HEK293T (cell line): ENCODE measurements around the gene PHF20.

Source experiments
- BHLHE40 ChIP-seq: fragments of 450-650 bp; IDR thresholded peaks from 2 replicates; pipeline ENCODE4 v1.6.1; 2016; ENCODE audit warnings: mild to moderate bottlenecking, moderate library complexity, borderline replicate concordance
- FOXA1 ChIP-seq: fragments of 450-650 bp; IDR thresholded peaks from 2 replicates; pipeline ENCODE4 v1.6.1; 2016; ENCODE audit warnings: mild to moderate bottlenecking
- FOXK2 ChIP-seq: fragments of 450-650 bp; IDR thresholded peaks from 2 replicates; pipeline ENCODE4 v1.6.1; 2016; ENCODE audit warnings: mild to moderate bottlenecking
- FOXM1 ChIP-seq: fragments of 450-650 bp; IDR thresholded peaks from 2 replicates; pipeline ENCODE4 v1.6.1; 2017; ENCODE audit warnings: mild to moderate bottlenecking, borderline replicate concordance
- SP1 ChIP-seq: fragments of 450-650 bp; IDR thresholded peaks from 2 replicates; pipeline ENCODE4 v1.6.1; 2017
- SUZ12 ChIP-seq: fragments of 450-650 bp; IDR thresholded peaks from 2 replicates; pipeline ENCODE4 v1.6.1; 2016; ENCODE audit warnings: mild to moderate bottlenecking
- TARDBP ChIP-seq: fragments of 450-650 bp; IDR thresholded peaks from 2 replicates; pipeline ENCODE4 v1.6.1; 2016

DNA sequence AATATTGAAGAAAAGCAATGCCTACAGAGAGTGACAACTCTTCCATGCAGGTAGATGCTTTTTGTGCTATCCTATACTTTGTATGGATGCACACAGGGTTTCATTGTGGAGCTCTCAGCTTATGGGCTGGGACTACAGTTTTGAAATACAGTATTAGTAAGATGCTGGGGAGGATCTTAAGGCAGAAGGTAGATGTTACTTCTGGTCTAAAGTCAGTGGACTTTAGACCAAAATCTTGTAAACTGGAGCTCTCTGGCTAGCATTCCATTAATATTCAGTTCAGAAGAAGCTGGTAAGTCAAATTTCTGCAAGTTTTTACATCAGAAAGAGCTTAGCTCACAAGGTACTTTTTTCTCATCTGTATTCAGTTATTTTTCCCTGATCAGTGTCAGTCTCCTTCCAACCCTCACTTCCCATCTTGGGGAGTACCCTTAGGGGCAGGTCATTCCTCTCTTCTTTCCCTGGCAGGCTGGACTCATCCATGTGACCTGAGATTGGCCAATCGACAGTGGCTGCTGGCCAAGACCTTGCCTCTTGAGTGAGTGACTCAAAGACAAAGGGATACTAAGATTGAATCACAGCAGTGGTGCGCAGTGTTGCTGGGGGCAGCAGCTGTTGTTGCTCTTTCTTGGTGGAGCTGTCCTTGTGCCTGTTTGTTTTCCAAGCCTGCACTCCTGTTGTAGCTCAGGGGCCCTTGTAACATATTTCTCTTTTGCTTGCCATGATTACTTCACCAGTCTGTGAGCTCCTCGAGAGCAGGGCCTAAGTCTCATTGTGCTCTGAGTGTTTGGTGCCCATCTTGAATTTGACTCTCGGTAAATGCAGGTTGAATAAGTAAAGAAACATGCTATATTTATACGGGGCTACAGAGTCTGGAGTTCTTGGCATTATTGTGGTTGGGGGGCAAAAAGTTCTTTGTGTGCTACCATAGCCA is 2.8 kb upstream of the PHF20 start:
- TF ChIP-seq SUZ12 (no peak), FOXM1 (no peak), TARDBP (no peak), FOXK2 (no peak), BHLHE40 (no peak), FOXA1 (no peak), SP1 (no peak)
